SW480 (cell line): ENCODE measurements around the gene DHX58.
"Not testable (repeated sequence)": the region's sequence is repeated elsewhere in the genome, so short reads cannot be mapped to it uniquely, and the experiment has no call there.

Experiments
- DNase-seq: peaks from one replicate; pipeline ENCODE4 v3.0.0-alpha.2; 2016; ENCODE audit warnings: low spot score

The DHX58 gene

GRCh38 chr17:42112552-42113176 lies at the start of gene DHX58:
Gene DHX58, minus strand, starts transcription at chr17:42112714. Its CDS starts 822 bp downstream, at chr17:42111892.
- DNase-seq, result peak; percentile 33

- no peak for DNase-seq
Observed at GRCh38 chr17:42160531-42160910, 48.0 kb upstream of the DHX58 start.

GRCh38 chr17:42159796-42160530 lies 47.4 kb upstream of the DHX58 start:
- DNase-seq, result no peak

GRCh38 chr17:42155614-42156045 lies 43.1 kb upstream of the DHX58 start:
- no peak for DNase-seq

GRCh38 chr17:42153919-42154742 lies 41.6 kb upstream of the DHX58 start:
- no peak for DNase-seq

GRCh38 chr17:42146911-42147607 lies 34.5 kb upstream of the DHX58 start:
- no peak for DNase-seq

GRCh38 chr17:42143138-42143537 lies 30.6 kb upstream of the DHX58 start:
- not testable (repeated sequence) for DNase-seq

GRCh38 chr17:42142371-42142896 lies 29.9 kb upstream of the DHX58 start:
- DNase-seq, result no peak

- no peak for DNase-seq
Observed at GRCh38 chr17:42141382-42141781, 28.9 kb upstream of the DHX58 start.

GRCh38 chr17:42140690-42141089 lies 28.2 kb upstream of the DHX58 start:
- DNase-seq, result not testable (repeated sequence)

GRCh38 chr17:42138749-42139492 lies 26.4 kb upstream of the DHX58 start:
- no peak for DNase-seq

- DNase-seq, result no peak
Observed at GRCh38 chr17:42136654-42137051, 24.1 kb upstream of the DHX58 start.

- no peak for DNase-seq
Observed at GRCh38 chr17:42135664-42136653, 23.4 kb upstream of the DHX58 start.

- DNase-seq, result no peak
Observed at GRCh38 chr17:42135151-42135550, 22.6 kb upstream of the DHX58 start.

- peak; percentile 25 for DNase-seq
Observed at GRCh38 chr17:42133461-42134041, 21.0 kb upstream of the DHX58 start.

GRCh38 chr17:42132941-42133340 lies 20.4 kb upstream of the DHX58 start:
- DNase-seq, result peak; percentile 76

GRCh38 chr17:42131981-42132432 lies 19.5 kb upstream of the DHX58 start:
- no peak for DNase-seq

- no peak for DNase-seq
Observed at GRCh38 chr17:42131232-42131631, 18.7 kb upstream of the DHX58 start.

GRCh38 chr17:42130310-42130936 lies 17.9 kb upstream of the DHX58 start:
- no peak for DNase-seq
